Measurements from ENCODE around the gene GOLGA6A. TPM values are rescaled to one million over a fixed set of nuclear protein-coding genes. Genes with fewer than 3 reads are reported as not detected.
"Not testable (repeated sequence)": the region's sequence is repeated elsewhere in the genome, so short reads cannot be mapped to it uniquely, and the experiment has no call there.

The GOLGA6A gene
- polyA plus RNA-seq, 4 donors = 0.31 to 0.57 (median 0.39) TPM; not detected in 1

DNA sequence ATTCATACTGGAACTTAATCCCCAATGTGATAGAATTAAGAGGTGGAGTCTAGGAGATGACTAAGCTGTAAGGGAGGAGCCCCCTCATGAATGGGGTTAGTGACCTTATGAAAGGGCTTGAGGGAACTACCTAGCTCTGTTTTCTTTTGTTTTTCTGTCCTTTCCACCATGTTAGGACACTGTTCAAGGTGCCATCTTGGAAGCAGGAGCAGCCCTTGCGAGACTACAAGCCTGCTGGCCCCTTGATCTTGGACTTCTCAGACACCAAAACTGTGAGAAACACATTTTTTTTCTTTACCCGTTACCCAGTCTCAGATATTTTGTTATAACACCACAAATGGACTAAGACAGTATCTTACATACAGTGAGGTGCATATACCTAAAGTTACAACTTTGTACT lies 26.5 kb downstream of the GOLGA6A start:
- DNase-seq (ENCODE audit: low read depth in 4 of 4, low spot score in 2 of 4) = no peak

DNA sequence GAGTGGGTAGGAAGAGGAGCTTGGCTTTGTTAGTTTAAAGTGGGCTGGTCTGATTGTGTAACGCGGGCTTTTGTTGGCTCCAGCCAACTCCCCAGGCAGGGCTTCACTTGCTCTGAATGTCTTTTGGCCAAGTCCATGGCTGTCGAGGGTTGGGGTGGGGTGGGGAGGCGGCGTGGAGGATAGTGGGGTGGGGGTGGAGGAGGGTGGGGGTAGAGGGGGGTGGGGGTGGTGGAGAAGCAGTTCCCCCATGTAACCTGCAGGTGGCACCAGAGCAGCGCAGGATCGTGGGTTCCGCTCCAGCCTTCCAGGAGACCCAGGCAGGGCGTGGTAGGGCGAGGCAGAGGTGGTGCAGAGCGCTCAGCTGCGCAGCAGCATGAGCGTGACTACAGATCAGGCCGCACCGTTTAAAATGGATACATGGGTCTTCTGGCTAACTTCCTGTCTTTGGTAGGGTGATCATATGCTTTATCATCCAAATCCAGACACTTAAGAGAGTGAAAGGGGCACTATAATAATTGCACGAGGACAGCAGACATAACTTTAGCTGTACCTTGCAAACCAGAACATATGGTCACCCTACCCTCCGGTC lies 28.3 kb downstream of the GOLGA6A start:
- peak in 1 of 4 donors; percentile 49 for DNase-seq (ENCODE audit: low read depth in 4 of 4, low spot score in 2 of 4)

DNA sequence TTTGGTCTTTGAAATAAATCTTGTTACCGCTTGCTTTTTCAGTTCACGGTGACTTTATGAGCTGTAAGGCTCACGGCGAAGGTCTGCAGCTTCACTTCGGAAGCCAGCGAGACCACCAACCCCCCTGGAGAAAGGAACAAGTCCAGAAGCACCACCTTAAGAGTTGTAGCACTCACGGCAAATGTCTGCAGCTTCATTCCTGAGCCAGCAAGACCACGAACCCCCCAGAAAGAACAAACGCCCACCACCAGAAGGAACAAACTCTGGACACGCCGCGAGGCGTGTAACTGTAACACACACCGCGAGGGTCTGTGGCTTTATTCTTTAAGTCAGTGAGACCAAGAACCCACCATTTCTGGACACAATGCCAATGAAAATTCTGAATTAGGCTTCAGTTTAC lies 28.8 kb downstream of the GOLGA6A start:
- DNase-seq (ENCODE audit: low read depth in 4 of 4, low spot score in 2 of 4) = no peak

DNA sequence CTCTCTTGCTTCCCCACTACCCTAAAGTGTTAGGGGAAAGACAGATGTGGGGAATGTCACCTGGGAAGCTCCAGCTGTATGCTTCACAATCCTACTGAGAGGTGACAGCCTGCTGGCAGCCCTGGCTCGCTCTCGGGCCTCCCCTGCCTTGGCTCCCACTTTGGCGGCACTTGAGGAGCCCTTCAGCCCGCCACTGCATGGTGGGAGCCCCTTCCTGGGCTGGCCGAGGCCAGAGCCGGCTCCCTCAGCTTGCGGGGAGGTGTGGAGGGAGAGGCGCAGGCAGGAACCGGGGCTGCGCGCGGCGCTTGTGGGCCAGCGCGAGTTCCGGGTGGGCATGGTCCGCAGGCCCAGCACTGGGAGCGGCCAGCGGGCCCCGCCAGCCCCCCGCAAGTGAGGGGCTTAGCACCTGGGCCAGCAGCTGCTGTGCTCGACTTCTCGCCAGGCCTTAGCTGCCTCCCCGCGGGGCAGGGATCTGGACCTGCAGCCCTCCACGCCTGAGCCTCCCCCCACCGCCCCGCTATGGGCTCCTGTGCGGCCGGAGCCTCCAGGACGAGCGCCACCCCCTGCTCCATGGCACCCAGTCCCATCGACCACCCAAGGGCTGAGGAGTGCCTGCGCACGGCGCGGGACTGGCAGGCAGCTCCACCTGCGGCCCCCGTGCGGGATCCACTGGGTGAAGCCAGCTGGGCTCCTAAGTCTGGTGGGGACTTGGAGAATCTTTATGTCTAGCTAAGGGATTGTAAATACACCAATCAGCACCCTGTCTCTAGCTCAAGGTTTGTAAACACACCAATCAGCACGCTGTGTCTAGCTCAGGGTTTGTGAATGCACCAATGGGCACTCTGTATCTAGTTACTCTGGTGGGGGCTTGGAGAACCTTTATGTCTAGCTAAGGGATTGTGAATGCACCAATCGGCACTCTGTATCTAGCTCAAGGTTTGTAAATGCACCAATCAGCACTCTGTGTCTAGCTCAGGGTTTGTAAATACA lies 29.8 kb downstream of the GOLGA6A start:
- DNase-seq (ENCODE audit: low read depth in 4 of 4, low spot score in 2 of 4) = not testable (repeated sequence)

DNA sequence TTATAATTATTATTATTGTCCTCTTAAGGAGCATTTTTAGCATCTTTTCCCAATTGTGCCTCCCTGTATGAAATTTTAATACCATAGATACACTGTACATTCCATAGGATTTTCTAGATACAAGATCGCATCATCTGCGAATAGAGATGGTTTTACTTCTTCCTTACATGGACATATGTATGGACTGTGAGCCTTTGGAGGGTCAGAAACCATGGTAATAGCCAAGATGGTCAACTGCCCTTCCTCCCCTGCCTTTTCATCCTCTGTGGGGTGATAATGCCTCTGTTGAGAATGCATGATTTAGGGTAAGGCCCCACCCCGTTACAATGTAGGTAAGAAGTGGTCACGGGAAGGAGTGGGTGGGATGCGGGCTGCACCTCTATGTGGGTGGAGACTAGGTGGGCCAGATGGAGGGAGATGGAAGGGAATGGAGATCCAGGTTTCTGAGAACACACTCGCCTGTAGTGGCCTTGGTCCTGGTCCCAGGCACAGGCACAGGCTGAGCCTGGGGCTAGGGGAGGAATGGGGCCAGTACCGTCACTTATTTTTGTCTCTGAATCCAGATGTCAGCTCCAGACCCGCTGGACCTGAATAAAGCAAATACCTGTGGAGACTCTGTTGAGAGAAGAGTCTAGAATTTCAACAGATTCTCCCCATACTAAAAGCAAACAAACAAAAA lies 31.7 kb downstream of the GOLGA6A start:
- DNase-seq (ENCODE audit: low read depth in 4 of 4, low spot score in 2 of 4) = no peak

DNA sequence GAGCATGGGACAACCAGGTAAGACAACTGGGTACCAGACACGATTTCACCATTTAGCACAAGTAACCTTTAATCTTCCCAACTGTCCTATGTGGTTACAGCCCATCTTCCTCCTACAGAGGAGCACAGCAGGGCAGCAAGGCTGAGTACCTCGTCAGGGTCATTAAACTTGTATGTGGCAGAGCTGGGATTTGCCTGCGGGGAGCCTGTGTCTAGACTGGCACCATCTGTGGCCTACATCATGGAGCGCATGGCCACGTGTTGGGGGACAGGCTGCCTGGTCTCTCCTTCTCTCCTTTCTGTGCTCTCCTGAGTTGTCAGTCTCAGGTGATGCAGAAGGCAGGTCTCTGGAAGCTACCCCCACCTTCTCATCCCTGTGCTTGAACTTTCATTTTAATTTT lies 32.2 kb downstream of the GOLGA6A start:
- DNase-seq (ENCODE audit: low read depth in 4 of 4, low spot score in 2 of 4) = no peak

DNA sequence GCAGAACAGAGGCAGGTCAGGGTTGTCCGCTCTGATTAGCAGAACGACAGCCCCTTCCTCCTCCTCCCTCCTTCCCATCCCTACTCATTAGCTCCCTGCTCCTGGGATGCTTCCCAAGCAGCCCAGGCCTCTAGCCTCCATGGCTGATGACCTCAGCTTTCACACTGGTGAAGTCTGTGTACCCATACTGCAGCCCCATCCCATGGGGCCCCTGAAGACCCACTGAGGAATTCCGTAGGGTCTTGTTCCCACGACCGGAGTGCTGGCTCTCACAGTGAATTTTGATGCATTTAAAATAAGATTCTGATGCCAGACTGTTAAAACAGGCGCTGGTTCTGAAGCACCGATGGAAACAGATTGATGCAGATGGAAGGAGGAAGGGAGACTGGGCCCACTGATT lies 36.1 kb downstream of the GOLGA6A start:
- no peak for DNase-seq (ENCODE audit: low read depth in 4 of 4, low spot score in 2 of 4)

DNA sequence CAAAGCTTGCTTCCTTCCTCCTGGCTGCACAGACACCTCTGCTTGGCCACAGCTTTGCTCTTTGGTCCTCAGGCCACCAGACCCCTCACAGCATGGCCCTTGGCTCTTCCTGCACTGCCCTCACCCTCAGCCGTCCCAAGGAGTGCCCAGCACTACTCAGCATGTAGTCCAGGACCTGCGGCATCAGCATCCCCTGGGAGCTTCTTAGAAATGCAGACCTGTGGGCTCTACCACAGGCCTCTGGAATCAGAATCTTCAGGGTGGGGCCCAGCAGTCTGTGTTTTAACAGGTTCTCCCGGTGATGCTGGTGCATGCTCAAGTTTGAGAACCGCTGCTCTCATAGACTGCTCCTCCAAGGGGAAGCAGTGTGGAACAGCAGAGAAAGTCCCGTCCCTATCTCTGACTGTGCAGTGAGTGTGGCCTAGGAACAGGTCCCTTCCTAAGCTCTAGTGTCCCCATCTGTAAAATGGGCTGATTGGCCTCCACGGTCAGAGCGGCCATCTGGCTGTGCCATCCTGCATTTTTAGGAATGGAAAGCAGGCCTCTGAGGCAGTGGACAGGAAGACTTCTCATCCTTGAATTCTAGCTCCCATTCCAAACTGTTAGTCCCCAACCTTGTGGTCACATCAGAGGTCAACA lies 36.6 kb downstream of the GOLGA6A start:
- no peak for DNase-seq (ENCODE audit: low read depth in 4 of 4, low spot score in 2 of 4)

DNA sequence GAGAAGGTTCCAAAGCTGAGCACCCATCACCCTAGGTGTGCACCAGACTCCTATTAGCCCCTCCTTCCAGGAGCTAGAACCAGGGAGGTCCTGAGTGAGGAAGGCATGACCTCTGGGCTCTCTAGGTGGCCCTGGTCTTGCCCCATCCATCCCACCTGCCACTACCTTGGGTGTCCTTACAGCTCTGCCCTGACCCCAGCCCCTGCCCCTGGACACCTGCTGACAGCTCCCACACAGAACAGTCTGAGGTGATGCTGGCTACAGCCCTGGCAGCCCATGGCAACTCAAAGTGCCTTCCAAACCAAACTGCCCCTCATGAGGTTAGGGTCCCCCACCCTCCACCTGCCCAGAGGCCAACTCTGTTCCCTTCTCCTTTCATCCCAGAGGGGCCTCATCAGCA lies 37.2 kb downstream of the GOLGA6A start:
- DNase-seq (ENCODE audit: low read depth in 4 of 4, low spot score in 2 of 4) = no peak

DNA sequence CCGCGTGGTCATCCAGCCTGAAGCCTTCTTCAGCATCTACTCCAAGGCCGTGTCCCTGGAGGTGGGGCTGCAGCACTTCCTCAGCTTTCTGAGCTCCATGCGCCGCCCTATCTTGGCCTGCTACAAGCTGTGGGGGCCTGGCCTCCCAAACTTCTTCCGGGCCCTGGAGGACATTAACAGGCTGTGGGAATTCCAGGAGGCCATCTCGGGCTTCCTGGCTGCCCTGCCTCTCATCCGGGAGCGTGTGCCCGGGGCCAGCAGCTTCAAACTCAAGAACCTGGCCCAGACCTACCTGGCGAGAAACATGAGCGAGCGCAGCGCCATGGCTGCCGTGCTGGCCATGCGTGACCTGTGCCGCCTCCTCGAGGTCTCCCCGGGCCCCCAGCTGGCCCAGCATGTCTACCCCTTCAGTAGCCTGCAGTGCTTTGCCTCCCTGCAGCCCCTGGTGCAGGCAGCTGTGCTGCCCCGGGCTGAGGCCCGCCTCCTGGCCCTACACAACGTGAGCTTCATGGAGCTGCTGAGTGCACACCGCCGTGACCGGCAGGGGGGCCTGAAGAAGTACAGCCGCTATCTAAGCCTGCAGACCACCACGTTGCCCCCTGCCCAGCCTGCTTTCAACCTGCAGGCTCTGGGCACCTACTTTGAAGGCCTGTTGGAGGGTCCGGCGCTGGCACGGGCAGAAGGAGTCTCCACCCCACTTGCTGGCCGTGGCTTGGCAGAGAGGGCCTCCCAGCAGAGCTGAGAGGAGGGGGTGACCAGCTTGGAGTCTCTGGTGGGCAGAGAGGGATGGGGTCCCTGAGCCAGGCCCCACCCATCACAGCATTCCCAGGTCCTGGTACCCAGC lies 37.9 kb downstream of the GOLGA6A start:
- DNase-seq (ENCODE audit: low read depth in 4 of 4, low spot score in 2 of 4) = no peak

DNA sequence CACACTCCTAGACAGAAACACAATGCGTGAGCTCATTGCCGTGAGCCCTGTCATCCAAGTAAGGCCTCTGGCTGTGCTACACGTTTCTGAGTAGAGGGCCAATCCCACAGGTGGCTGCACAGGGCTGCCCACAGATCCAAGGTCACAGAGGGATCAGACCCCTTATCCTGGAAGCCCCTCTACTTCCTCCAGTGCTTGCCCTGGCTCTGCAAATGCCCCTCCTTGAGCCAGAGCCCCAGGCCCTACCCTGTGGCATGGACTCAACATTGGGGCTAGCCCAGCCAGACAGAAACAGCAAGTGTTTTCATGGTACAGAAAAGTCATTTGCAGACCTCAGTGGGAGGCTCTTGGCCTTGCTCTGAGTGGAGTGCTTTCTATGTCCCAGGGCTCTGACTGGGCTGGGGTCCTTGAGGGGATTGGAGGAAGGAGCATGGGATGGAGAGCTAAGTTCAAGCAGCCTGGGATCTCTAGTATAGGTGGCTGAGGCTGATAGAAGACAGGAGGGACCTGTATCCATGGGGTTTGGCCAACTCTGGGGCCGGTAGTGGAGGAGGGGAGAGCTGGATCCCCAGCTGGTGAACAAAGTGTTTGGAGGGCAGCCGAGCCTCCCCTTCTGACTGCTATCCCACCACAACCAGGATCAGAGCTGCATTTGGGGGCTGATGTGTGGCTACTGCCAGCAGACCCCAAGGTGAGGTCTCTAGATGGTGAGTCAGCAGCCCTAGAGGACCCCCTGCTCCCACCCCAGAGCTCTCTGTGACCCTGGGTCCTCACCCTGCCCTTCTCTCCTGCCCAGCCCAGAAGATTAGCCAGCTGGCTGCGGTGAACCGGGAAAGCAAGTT lies 38.7 kb downstream of the GOLGA6A start:
- DNase-seq (ENCODE audit: low read depth in 4 of 4, low spot score in 2 of 4) = no peak

DNA sequence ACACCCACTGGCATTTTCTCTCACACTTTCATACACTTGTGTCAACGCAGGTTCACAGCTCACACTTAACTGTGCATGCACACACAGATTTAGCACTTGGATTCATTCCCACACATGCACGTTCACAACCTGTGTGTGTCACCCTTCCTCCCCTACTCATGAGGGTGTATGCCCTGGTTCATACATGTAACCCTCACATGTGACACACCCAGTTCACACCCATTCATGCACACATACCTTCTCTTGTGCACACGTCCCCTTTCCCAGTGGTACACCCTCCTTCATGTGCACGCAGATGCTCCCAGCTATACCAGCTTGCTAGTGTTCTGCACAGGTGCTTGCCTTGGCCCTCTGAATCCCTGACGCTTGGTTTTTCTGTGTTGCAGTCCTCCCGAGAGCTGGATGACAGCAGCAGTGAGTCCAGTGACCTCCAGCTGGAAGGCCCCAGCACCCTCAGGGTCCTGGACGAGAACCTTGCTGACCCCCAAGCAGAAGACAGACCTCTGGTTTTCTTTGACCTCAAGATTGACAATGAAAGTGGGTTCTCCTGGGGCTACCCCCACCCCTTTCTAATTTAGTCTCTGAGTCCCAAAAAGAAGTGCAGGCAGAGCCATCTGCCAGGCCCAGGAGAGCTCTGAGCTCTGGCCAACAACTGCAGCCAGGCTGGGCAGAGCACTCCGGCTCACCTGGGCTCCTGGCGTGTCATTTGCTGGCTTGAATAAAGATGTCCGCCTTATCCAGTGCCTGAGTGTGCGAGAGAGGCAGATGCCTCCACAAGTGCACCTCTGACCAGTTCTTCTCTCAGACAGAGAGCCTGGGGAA lies 39.5 kb downstream of the GOLGA6A start:
- DNase-seq (ENCODE audit: low read depth in 4 of 4, low spot score in 2 of 4) = no peak

DNA sequence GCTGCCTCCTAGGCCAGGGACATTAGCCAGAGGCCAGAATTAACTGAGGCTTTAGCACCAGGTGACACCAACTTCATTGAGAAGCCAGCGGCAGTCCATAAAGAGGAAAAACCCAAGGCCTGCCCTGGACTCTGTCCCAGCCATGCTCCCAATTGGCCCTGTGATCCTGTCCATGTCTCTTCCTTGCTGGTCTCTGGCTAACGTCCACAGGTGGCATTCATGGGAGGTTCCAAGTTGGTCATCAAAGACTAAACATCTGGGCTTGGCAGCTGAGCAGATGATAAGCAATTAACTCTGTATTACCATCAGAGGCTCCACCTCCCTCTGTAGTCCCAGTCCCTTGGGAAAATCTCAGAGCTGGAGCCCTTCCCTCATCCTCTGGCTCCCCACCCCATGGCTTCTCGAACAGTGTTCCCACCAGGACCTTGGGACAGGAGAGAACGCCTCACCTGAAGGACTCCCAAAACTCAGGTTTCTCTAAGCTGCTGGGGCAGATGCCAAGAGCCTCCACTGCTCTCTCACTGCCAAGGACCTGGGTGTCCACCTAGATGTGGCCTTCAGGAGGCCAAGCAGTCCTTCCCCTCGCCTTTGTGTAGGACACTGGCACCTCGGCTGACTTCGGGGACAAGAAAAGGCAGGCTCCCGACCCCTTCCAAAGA lies 40.4 kb downstream of the GOLGA6A start:
- no peak for DNase-seq (ENCODE audit: low read depth in 4 of 4, low spot score in 2 of 4)

DNA sequence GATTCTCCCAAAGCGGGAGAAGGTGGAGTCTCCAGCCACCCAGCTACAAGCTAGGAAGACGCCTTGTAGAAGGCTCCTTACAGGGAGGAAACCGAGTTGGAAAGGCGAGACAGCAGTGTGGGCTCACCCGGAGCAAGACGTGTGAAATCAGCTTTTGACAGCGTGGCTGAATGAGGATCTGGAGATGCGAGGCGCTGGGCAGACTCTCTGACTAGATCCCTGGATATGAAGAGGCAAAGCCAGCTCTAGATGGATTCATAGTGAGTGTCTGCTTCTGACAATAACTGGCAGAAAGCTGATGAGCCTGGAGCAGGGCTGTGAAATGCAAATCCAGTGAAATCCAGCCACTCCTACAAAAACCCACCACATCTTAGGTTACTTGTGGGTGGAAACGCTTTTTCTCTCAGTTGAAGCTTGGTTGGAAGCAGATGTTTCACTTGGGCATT lies 41.0 kb downstream of the GOLGA6A start:
- DNase-seq (ENCODE audit: low read depth in 4 of 4, low spot score in 2 of 4) = no peak

DNA sequence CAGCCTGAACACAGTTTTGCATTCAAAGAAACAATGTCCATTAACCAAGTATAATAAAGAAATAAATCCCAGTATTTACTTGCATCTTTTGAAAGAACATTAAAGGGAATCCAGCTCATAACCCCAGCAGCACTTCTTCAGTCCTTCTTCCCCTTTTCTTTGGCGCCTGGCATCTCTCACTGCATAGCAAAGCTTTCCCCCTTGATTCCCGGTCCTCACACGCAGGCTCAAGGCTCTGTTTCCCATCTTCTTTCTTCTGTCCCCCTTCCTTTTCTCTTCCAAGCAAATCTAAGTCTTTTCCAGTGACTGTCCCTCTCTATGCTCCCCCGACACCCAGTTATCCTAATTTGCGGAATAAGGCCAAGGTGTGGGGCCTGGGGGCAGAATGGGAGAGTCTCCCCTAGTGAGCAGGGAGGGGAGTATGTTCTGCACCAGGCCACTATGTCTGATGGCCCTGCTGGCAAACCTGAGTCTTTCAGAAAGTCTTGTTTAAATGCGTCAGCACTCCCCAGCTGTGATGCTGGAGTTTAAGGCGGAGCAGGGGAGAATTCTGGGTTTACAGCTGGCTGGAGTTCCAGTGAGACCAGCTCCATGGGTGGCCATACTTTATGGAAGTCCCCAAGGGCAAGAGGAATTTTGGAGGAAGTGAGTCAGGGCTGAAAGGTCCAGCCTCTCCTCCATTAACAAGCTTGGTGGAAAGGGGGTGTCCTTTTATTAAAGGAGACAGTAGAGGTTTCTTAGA lies 42.1 kb downstream of the GOLGA6A start:
- DNase-seq (ENCODE audit: low read depth in 4 of 4, low spot score in 2 of 4) = peak in 1 of 4 donors; percentile 56

DNA sequence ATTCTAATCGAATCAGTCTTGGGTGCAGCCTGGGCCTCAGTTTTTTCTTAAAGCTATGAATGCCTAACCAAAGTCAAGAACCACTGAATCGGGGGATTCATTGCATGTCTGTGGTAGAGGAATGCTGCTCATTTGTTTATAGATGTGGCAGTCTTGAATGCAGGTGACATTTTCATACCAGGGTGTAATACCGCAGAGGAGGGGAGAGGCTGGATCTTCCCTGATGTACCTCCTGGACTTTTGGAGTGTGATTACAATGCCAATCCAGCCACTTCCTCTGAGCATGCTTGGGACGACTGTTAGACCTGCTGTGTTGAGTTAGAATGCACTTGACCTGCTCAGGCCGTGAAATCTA lies 42.7 kb downstream of the GOLGA6A start:
- DNase-seq (ENCODE audit: low read depth in 4 of 4, low spot score in 2 of 4) = no peak
